ENCODE data around the gene PTPRH. TPM values are rescaled to one million over a fixed set of nuclear protein-coding genes. Genes with fewer than 3 reads are reported as not detected.
A peak's percentile ranks its signal among the peaks of the same experiment; 100 is the strongest.

PTPRH gene
- total RNA-seq, 2 donors from 2014 or later = not detected

DNA sequence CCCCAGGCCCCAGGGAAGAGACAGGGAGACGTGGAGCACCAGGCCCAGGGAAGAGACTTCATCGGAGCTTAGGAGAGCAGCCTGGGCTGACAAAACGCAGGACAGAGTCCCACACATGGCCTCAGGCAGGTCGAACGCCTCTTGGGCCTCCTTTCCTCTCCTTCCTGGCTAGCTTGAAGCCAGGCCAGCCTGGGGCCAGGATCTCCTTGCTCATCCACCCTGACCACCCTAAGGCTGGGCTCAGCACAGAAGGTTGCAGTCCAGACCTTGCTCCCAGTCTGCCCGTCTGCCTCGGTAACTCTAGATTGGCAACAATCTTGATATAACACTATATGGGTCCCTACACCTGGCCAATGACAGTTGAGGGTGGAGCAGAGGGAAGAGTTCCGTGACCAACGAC lies 39.4 kb upstream of the PTPRH start:
- H3K9me3 Mint-ChIP-seq = no peaks in the 10 kb centered on the region
- H3K4me1 Mint-ChIP-seq = peaks cover 28% of the 10 kb centered on the region
- peak overlapping the region; percentile 67 for H3K27ac Mint-ChIP-seq
- ATAC-seq (replicated peaks) = no peak
- peak overlapping the region; percentile 17 for H3K4me3 Mint-ChIP-seq
- H3K27me3 Mint-ChIP-seq = no peaks in the 10 kb centered on the region
- peaks cover 76% of the 10 kb centered on the region for H3K36me3 Mint-ChIP-seq (ENCODE audit: low read depth)

GRCh38 chr19:55248166-55248675 lies 38.9 kb upstream of the PTPRH start:
- Mint-ChIP-seq H3K36me3 (ENCODE audit: low read depth) (peaks cover 76% of the 10 kb centered on the region), H3K27me3 (no peaks in the 10 kb centered on the region), H3K4me1 (peaks cover 25% of the 10 kb centered on the region), H3K9me3 (no peaks in the 10 kb centered on the region), H3K4me3 (no peak overlapping the region), H3K27ac (peak overlapping the region; percentile 67)
- no peak for ATAC-seq (replicated peaks)

GRCh38 chr19:55247621-55248099 lies 38.4 kb upstream of the PTPRH start:
- Mint-ChIP-seq H3K4me3 (no peak overlapping the region), H3K27me3 (no peaks in the 10 kb centered on the region), H3K4me1 (peaks cover 27% of the 10 kb centered on the region), H3K9me3 (no peaks in the 10 kb centered on the region), H3K36me3 (ENCODE audit: low read depth) (peaks cover 77% of the 10 kb centered on the region), H3K27ac (peak overlapping the region; percentile 67)
- no peak for ATAC-seq (replicated peaks)

DNA sequence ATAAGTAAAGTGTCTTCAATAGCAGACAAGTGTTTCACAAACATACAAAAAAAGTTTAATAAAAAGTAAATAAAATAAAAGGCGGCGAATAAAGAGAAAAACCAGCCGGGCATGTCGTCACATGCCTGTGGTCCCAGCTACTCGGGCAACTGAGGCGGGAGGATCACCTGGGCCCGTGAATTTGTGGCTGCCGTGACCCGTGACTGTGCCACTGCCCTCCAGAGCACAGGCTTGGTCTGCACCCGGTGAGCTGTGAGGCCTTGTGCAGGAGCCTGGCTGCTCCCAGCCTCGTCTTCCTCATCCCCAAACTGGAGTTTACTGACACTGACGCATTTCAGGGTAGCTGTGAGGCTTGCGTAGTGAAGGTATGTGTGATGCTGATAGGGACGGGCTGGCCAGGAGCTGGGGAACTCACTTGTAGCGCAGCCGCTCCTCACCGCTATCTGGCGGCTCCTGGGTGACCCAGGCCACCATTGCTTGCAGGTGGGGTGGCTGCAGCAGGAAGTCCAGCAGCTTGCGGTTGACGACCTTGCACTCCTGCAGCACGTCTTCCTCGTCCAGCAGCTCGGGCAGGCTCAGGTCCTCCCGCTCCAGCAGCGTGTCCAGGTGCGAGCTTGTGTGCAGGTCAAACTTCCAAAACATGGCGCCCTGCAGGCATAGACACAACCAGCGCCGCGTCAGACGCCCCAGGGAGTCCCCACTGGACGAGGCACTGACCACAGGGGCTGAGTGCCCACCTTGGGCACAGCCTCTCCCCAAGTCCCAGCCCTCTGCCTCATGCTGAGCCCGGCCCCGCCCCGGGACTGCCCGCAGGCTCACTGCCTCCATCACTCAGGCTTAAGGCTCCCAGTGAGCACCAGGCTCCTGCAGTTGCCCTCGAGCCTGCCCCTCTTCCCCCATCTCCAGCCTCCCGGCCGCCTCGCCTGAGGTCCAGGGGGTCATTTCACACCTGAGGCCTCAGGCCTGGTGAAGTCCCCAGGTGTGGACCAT lies 37.5 kb upstream of the PTPRH start:
- no peak for ATAC-seq (replicated peaks)
- no peaks in the 10 kb centered on the region for H3K9me3 Mint-ChIP-seq
- peaks cover 25% of the 10 kb centered on the region for H3K4me1 Mint-ChIP-seq
- H3K27me3 Mint-ChIP-seq = no peaks in the 10 kb centered on the region
- H3K4me3 Mint-ChIP-seq = no peak overlapping the region
- H3K27ac Mint-ChIP-seq = no peak overlapping the region
- H3K36me3 Mint-ChIP-seq (ENCODE audit: low read depth) = peaks cover 78% of the 10 kb centered on the region

- peaks cover 12% of the 10 kb centered on the region for H3K4me1 Mint-ChIP-seq
- no peaks in the 10 kb centered on the region for H3K27me3 Mint-ChIP-seq
- ATAC-seq (replicated peaks) = no peak
- H3K36me3 Mint-ChIP-seq (ENCODE audit: low read depth) = peaks cover 77% of the 10 kb centered on the region
- no peaks in the 10 kb centered on the region for H3K9me3 Mint-ChIP-seq
- H3K4me3 Mint-ChIP-seq = no peak overlapping the region
- H3K27ac Mint-ChIP-seq = no peak overlapping the region
Observed at GRCh38 chr19:55245236-55245904, 36.1 kb upstream of the PTPRH start.

- no peak overlapping the region for H3K27ac Mint-ChIP-seq
- no peak overlapping the region for H3K4me3 Mint-ChIP-seq
- H3K9me3 Mint-ChIP-seq = no peaks in the 10 kb centered on the region
- ATAC-seq (replicated peaks) = no peak
- no peaks in the 10 kb centered on the region for H3K27me3 Mint-ChIP-seq
- H3K4me1 Mint-ChIP-seq = peaks cover 11% of the 10 kb centered on the region
- peaks cover 86% of the 10 kb centered on the region for H3K36me3 Mint-ChIP-seq (ENCODE audit: low read depth)
Observed at GRCh38 chr19:55244004-55244680, 34.8 kb upstream of the PTPRH start.

- ATAC-seq (replicated peaks) = peak; percentile 86
- H3K4me3 Mint-ChIP-seq = no peak overlapping the region
- H3K9me3 Mint-ChIP-seq = no peaks in the 10 kb centered on the region
- H3K27me3 Mint-ChIP-seq = no peaks in the 10 kb centered on the region
- peak overlapping the region; percentile 70 for H3K27ac Mint-ChIP-seq
- H3K36me3 Mint-ChIP-seq (ENCODE audit: low read depth) = peaks cover 91% of the 10 kb centered on the region
- H3K4me1 Mint-ChIP-seq = peaks cover 5% of the 10 kb centered on the region
Observed at GRCh38 chr19:55242517-55242916, 33.2 kb upstream of the PTPRH start.

- Mint-ChIP-seq H3K4me1 (peaks cover 5% of the 10 kb centered on the region), H3K9me3 (no peaks in the 10 kb centered on the region), H3K27ac (no peak overlapping the region), H3K4me3 (no peak overlapping the region), H3K36me3 (ENCODE audit: low read depth) (peaks cover 96% of the 10 kb centered on the region), H3K27me3 (no peaks in the 10 kb centered on the region)
- ATAC-seq (replicated peaks) = no peak
Observed at GRCh38 chr19:55241935-55242464, 32.7 kb upstream of the PTPRH start.

GRCh38 chr19:55241143-55241934 lies 32.0 kb upstream of the PTPRH start:
- Mint-ChIP-seq H3K27ac (no peak overlapping the region), H3K9me3 (no peaks in the 10 kb centered on the region), H3K36me3 (ENCODE audit: low read depth) (peaks cover 96% of the 10 kb centered on the region), H3K27me3 (no peaks in the 10 kb centered on the region), H3K4me1 (peaks cover 5% of the 10 kb centered on the region), H3K4me3 (no peak overlapping the region)
- ATAC-seq (replicated peaks) = no peak

DNA sequence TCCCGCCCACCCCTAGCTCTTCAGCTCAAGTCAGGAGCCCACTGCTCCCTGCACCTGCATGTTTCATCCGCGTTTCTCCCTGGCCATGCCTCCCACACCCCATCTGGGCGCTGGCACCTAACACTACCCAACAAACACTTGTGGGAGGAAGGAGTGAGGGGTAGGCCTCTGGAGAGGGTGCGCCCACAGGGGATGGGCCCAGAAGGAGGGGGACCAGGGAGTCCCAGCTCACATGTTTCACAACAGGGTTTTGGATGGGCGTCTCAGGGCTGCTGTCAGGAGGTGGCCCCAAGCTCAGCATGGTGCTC lies 31.4 kb upstream of the PTPRH start:
- H3K4me1 Mint-ChIP-seq = peaks cover 5% of the 10 kb centered on the region
- peaks cover 96% of the 10 kb centered on the region for H3K36me3 Mint-ChIP-seq (ENCODE audit: low read depth)
- ATAC-seq (replicated peaks) = no peak

DNA sequence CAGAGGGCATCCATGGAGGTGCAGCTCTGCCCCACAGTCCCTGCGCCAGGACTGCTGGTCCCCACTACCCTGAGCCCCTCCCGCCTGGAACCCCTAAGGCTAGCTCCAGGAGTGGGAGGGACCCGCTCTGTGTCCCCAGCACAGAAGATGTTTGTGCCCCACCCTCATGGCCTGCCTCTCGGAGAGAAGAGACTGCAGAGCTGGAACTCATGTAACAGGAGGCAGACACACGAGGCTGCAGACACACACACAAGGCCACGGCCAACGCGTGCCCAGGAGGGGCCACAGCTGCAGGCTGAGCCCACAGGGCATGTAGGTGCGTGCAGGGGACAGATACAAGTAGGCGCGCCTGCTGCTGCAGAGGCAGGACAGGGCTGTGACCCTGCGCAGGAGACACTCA lies 29.7 kb upstream of the PTPRH start:
- no peak for ATAC-seq (replicated peaks)
- Mint-ChIP-seq H3K27ac (no peak overlapping the region), H3K4me3 (no peak overlapping the region), H3K9me3 (no peaks in the 10 kb centered on the region), H3K27me3 (no peaks in the 10 kb centered on the region), H3K4me1 (peaks cover 5% of the 10 kb centered on the region), H3K36me3 (ENCODE audit: low read depth) (peaks cover 96% of the 10 kb centered on the region)

More for the DNA sequence above, 31.4 kb upstream of the PTPRH start:
- no peaks in the 10 kb centered on the region for H3K9me3 Mint-ChIP-seq
- no peak overlapping the region for H3K4me3 Mint-ChIP-seq
- no peaks in the 10 kb centered on the region for H3K27me3 Mint-ChIP-seq
- H3K27ac Mint-ChIP-seq = no peak overlapping the region

DNA sequence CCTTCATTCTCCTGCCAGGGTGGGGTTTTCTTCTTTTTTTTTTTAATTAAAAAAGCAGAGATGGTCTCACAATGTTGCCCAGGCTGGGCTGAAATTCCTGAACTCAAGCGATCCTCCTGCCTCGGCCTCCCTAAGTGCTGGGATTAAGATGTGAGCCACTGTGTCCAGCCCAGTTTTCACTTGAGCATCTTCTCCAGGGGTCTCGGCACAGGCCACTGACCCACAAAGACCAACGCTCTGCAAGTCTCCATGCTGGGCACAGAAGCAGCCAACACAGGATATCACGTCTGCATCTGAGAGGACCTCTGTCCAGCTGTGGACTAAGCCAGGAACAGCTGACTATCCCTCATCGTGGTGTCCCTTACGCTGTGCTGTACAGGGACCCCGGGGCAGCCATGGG lies 28.7 kb upstream of the PTPRH start:
- H3K36me3 Mint-ChIP-seq (ENCODE audit: low read depth) = peaks cover 96% of the 10 kb centered on the region

GRCh38 chr19:55232986-55233385 lies 23.7 kb upstream of the PTPRH start:
- no peaks in the 10 kb centered on the region for H3K27me3 Mint-ChIP-seq
- H3K9me3 Mint-ChIP-seq = no peaks in the 10 kb centered on the region
- H3K4me3 Mint-ChIP-seq = no peak overlapping the region
- no peak for ATAC-seq (replicated peaks)
- H3K36me3 Mint-ChIP-seq (ENCODE audit: low read depth) = peaks cover 86% of the 10 kb centered on the region
- no peak overlapping the region for H3K27ac Mint-ChIP-seq
- no peaks in the 10 kb centered on the region for H3K4me1 Mint-ChIP-seq

More for the DNA sequence above, 28.7 kb upstream of the PTPRH start:
- Mint-ChIP-seq H3K27ac (no peak overlapping the region), H3K9me3 (no peaks in the 10 kb centered on the region), H3K27me3 (no peaks in the 10 kb centered on the region), H3K4me1 (peaks cover 5% of the 10 kb centered on the region), H3K4me3 (no peak overlapping the region)
- ATAC-seq (replicated peaks) = no peak

- peak overlapping the region; percentile 41 for H3K27ac Mint-ChIP-seq
- H3K36me3 Mint-ChIP-seq (ENCODE audit: low read depth) = peaks cover 84% of the 10 kb centered on the region
- H3K27me3 Mint-ChIP-seq = no peaks in the 10 kb centered on the region
- H3K4me1 Mint-ChIP-seq = no peaks in the 10 kb centered on the region
- no peaks in the 10 kb centered on the region for H3K9me3 Mint-ChIP-seq
- no peak for ATAC-seq (replicated peaks)
- H3K4me3 Mint-ChIP-seq = no peak overlapping the region
Observed at GRCh38 chr19:55232286-55232602, 22.9 kb upstream of the PTPRH start.
